ENCODE data around the gene ABI1.
"Not testable (repeated sequence)": the region's sequence is repeated elsewhere in the genome, so short reads cannot be mapped to it uniquely, and the experiment has no call there.

The ABI1 gene

GRCh38 chr10:26857991-26858706, 2.6 kb downstream of the ABI1 start:
- H2AFZ ChIP-seq (ENCODE audit: low read depth, low read length), result no peak overlapping the region
- no peak overlapping the region for H4K8ac ChIP-seq (ENCODE audit: low read length)
- H2BK15ac ChIP-seq (ENCODE audit: low read depth, poor library complexity, severe bottlenecking), result no peak overlapping the region
- no peak overlapping the region for H2BK5ac ChIP-seq (ENCODE audit: low read depth, low read length, poor library complexity, severe bottlenecking)
- peak overlapping the region; percentile 99 for H3K9ac ChIP-seq (ENCODE audit: low read length)
- H3K9me3 ChIP-seq (ENCODE audit: control insufficient read depth, low read length), result no peaks in the 10 kb centered on the region
- H2BK120ac ChIP-seq (ENCODE audit: low read depth, low read length), result no peak overlapping the region
- no peak overlapping the region for H3K4ac ChIP-seq (ENCODE audit: low read depth in 1 of 2, low read length in 2 of 2)
- H3K27me3 ChIP-seq (ENCODE audit: control insufficient read depth in 1 of 2, insufficient read depth in 1 of 2, low read length in 2 of 2), result peaks cover 0 to 6% of the 10 kb centered on the region in 2 experiments
- whole genome bisulfite sequencing, result 57% methylated on average over 3 of the region's 7 CpGs
- peak overlapping the region; percentile 28 for H3K27ac ChIP-seq (ENCODE audit: low read length, poor library complexity, severe bottlenecking)
- no peak overlapping the region for H3K4me2 ChIP-seq (ENCODE audit: low read length, poor library complexity, severe bottlenecking)
- no peak overlapping the region for H3K18ac ChIP-seq (ENCODE audit: low read depth in 1 of 2, low read length in 2 of 2)
- H2AK5ac ChIP-seq (ENCODE audit: low read length, severe bottlenecking), result no peak overlapping the region
- H3K79me1 ChIP-seq (replicated peaks; ENCODE audit: low read length, poor library complexity, severe bottlenecking), result no peaks in the 10 kb centered on the region
- H3K4me1 ChIP-seq (ENCODE audit: control insufficient read depth, insufficient read depth, low read depth, low read length), result peaks cover 3% of the 10 kb centered on the region
- H3K36me3 ChIP-seq (ENCODE audit: control insufficient read depth in 1 of 2, insufficient read depth in 2 of 2, low read depth in 1 of 2, low read length in 2 of 2), result no peaks in the 10 kb centered on the region
- DNase-seq, result peak; percentile 44
- no peak overlapping the region for H4K91ac ChIP-seq (ENCODE audit: low read length)
- no peak overlapping the region for H3K23ac ChIP-seq (ENCODE audit: low read length in 2 of 2)
- no peak overlapping the region for H2BK12ac ChIP-seq (ENCODE audit: low read length in 2 of 2)
- no peak overlapping the region for H3K14ac ChIP-seq (ENCODE audit: low read length in 2 of 2)
- H3K4me3 ChIP-seq (ENCODE audit: insufficient read depth in 1 of 2, low read depth in 1 of 2, low read length in 2 of 2), result peak overlapping the region in 1 of 2 experiments; percentile 92

GRCh38 chr10:26857553-26857952, 3.2 kb downstream of the ABI1 start:
- peak overlapping the region; percentile 28 for H3K27ac ChIP-seq (ENCODE audit: low read length, poor library complexity, severe bottlenecking)
- H3K27me3 ChIP-seq (ENCODE audit: control insufficient read depth in 1 of 2, insufficient read depth in 1 of 2, low read length in 2 of 2); H3K36me3 ChIP-seq (ENCODE audit: control insufficient read depth in 1 of 2, insufficient read depth in 2 of 2, low read depth in 1 of 2, low read length in 2 of 2); H3K9me3 ChIP-seq (ENCODE audit: control insufficient read depth, low read length); DNase-seq; H2AK5ac ChIP-seq (ENCODE audit: low read length, severe bottlenecking); H2BK120ac ChIP-seq (ENCODE audit: low read depth, low read length); H4K8ac ChIP-seq (ENCODE audit: low read length); H3K18ac ChIP-seq (ENCODE audit: low read depth in 1 of 2, low read length in 2 of 2); H2AFZ ChIP-seq (ENCODE audit: low read depth, low read length); H2BK5ac ChIP-seq (ENCODE audit: low read depth, low read length, poor library complexity, severe bottlenecking); H3K4ac ChIP-seq (ENCODE audit: low read depth in 1 of 2, low read length in 2 of 2); H4K91ac ChIP-seq (ENCODE audit: low read length); H3K23ac ChIP-seq (ENCODE audit: low read length in 2 of 2); H3K4me2 ChIP-seq (ENCODE audit: low read length, poor library complexity, severe bottlenecking); H3K14ac ChIP-seq (ENCODE audit: low read length in 2 of 2); H3K4me1 ChIP-seq (ENCODE audit: control insufficient read depth, insufficient read depth, low read depth, low read length); H2BK15ac ChIP-seq (ENCODE audit: low read depth, poor library complexity, severe bottlenecking); H2BK12ac ChIP-seq (ENCODE audit: low read length in 2 of 2); H3K79me1 ChIP-seq (replicated peaks; ENCODE audit: low read length, poor library complexity, severe bottlenecking): not testable (repeated sequence)
- peak overlapping the region in 1 of 2 experiments; percentile 92 for H3K4me3 ChIP-seq (ENCODE audit: insufficient read depth in 1 of 2, low read depth in 1 of 2, low read length in 2 of 2)
- peak overlapping the region; percentile 99 for H3K9ac ChIP-seq (ENCODE audit: low read length)

GRCh38 chr10:26855186-26855585, 5.6 kb downstream of the ABI1 start:
- Histone ChIP-seq H3K4ac (ENCODE audit: low read depth in 1 of 2, low read length in 2 of 2) (no peak overlapping the region), H3K4me3 (ENCODE audit: insufficient read depth in 1 of 2, low read depth in 1 of 2, low read length in 2 of 2) (no peak overlapping the region), H3K14ac (ENCODE audit: low read length in 2 of 2) (no peak overlapping the region), H4K91ac (ENCODE audit: low read length) (no peak overlapping the region), H3K18ac (ENCODE audit: low read depth in 1 of 2, low read length in 2 of 2) (no peak overlapping the region), H3K36me3 (ENCODE audit: control insufficient read depth in 1 of 2, insufficient read depth in 2 of 2, low read depth in 1 of 2, low read length in 2 of 2) (no peaks in the 10 kb centered on the region), H4K8ac (ENCODE audit: low read length) (no peak overlapping the region), H2AFZ (ENCODE audit: low read depth, low read length) (no peak overlapping the region), H3K4me2 (ENCODE audit: low read length, poor library complexity, severe bottlenecking) (no peak overlapping the region), H2BK120ac (ENCODE audit: low read depth, low read length) (no peak overlapping the region), H3K23ac (ENCODE audit: low read length in 2 of 2) (no peak overlapping the region), H3K79me1 (replicated peaks; ENCODE audit: low read length, poor library complexity, severe bottlenecking) (no peaks in the 10 kb centered on the region), H2BK5ac (ENCODE audit: low read depth, low read length, poor library complexity, severe bottlenecking) (no peak overlapping the region), H2AK5ac (ENCODE audit: low read length, severe bottlenecking) (no peak overlapping the region), H3K9me3 (ENCODE audit: control insufficient read depth, low read length) (no peaks in the 10 kb centered on the region), H2BK12ac (ENCODE audit: low read length in 2 of 2) (no peak overlapping the region), H3K27me3 (ENCODE audit: control insufficient read depth in 1 of 2, insufficient read depth in 1 of 2, low read length in 2 of 2) (no peaks in the 10 kb centered on the region), H3K27ac (ENCODE audit: low read length, poor library complexity, severe bottlenecking) (no peak overlapping the region), H2BK15ac (ENCODE audit: low read depth, poor library complexity, severe bottlenecking) (no peak overlapping the region), H3K9ac (ENCODE audit: low read length) (peak overlapping the region; percentile 31), H3K4me1 (ENCODE audit: control insufficient read depth, insufficient read depth, low read depth, low read length) (peaks cover 3% of the 10 kb centered on the region)
- peak; percentile 24 for DNase-seq
- WGBS, result 79% methylated on average over 3 of the region's 3 CpGs

GRCh38 chr10:26854524-26854923, 6.2 kb downstream of the ABI1 start:
- no peak overlapping the region for H3K23ac ChIP-seq (ENCODE audit: low read length in 2 of 2)
- no peaks in the 10 kb centered on the region for H3K9me3 ChIP-seq (ENCODE audit: control insufficient read depth, low read length)
- H3K4me1 ChIP-seq (ENCODE audit: control insufficient read depth, insufficient read depth, low read depth, low read length), result peaks cover 3% of the 10 kb centered on the region
- no peak overlapping the region for H3K4ac ChIP-seq (ENCODE audit: low read depth in 1 of 2, low read length in 2 of 2)
- no peaks in the 10 kb centered on the region for H3K36me3 ChIP-seq (ENCODE audit: control insufficient read depth in 1 of 2, insufficient read depth in 2 of 2, low read depth in 1 of 2, low read length in 2 of 2)
- no peak overlapping the region for H2BK12ac ChIP-seq (ENCODE audit: low read length in 2 of 2)
- peak overlapping the region; percentile 27 for H3K9ac ChIP-seq (ENCODE audit: low read length)
- H2BK15ac ChIP-seq (ENCODE audit: low read depth, poor library complexity, severe bottlenecking), result no peak overlapping the region
- H3K14ac ChIP-seq (ENCODE audit: low read length in 2 of 2), result no peak overlapping the region
- no peak overlapping the region for H2AFZ ChIP-seq (ENCODE audit: low read depth, low read length)
- no peaks in the 10 kb centered on the region for H3K79me1 ChIP-seq (replicated peaks; ENCODE audit: low read length, poor library complexity, severe bottlenecking)
- DNase-seq, result no peak
- H2AK5ac ChIP-seq (ENCODE audit: low read length, severe bottlenecking), result no peak overlapping the region
- H4K91ac ChIP-seq (ENCODE audit: low read length), result no peak overlapping the region
- H2BK120ac ChIP-seq (ENCODE audit: low read depth, low read length), result no peak overlapping the region
- WGBS, result 95% methylated on average over 1 of the region's 1 CpG
- H3K27ac ChIP-seq (ENCODE audit: low read length, poor library complexity, severe bottlenecking), result no peak overlapping the region
- peak overlapping the region; percentile 28 for H3K4me2 ChIP-seq (ENCODE audit: low read length, poor library complexity, severe bottlenecking)
- no peak overlapping the region for H2BK5ac ChIP-seq (ENCODE audit: low read depth, low read length, poor library complexity, severe bottlenecking)
- H3K18ac ChIP-seq (ENCODE audit: low read depth in 1 of 2, low read length in 2 of 2), result no peak overlapping the region
- no peak overlapping the region for H4K8ac ChIP-seq (ENCODE audit: low read length)
- H3K27me3 ChIP-seq (ENCODE audit: control insufficient read depth in 1 of 2, insufficient read depth in 1 of 2, low read length in 2 of 2), result no peaks in the 10 kb centered on the region
- H3K4me3 ChIP-seq (ENCODE audit: insufficient read depth in 1 of 2, low read depth in 1 of 2, low read length in 2 of 2), result no peak overlapping the region

Data from mesenchymal stem cell (in vitro differentiated cells and primary cell).